Spleen (tissue), 7 donors: ENCODE data around the gene FOXP1.

Experiments
- POLR2A ChIP-seq, 3 donors: fragments of 450-650 bp; IDR thresholded peaks; one replicate each; pipeline ENCODE4 v1.5.1; 2017; ENCODE audit warnings: antibody characterized with exemption in 3 of 3, mild to moderate bottlenecking in 1 of 3
- POLR2AphosphoS5 ChIP-seq, 3 donors: sonication (generic); formaldehyde crosslinking; IDR thresholded peaks; one replicate each; pipeline ENCODE4 v1.5.1; 2017; ENCODE audit warnings: antibody characterized with exemption in 3 of 3
- TF ChIP-seq, protein P1 (sequence below), 11 experiments: fragments of 200-600 bp in 7 of 11; fragments of 450-650 bp in 4 of 11; sonication (generic) in 4 of 11; IDR thresholded peaks in 8 of 11; conservative IDR thresholded peaks in 3 of 11; 1 replicate in 7 of 11; 2 replicates in 4 of 11; pipeline versions ENCODE4 v1.4.0 to v1.8.0; 2016 to 2021; ENCODE audit warnings: antibody characterized with exemption in 11 of 11, inconsistent platforms in 4 of 11, mild to moderate bottlenecking in 1 of 11
- donor health status: DM: no; HTN: no; CAD: no; lungs with moderate emphysema.
- donor health status: DM: no; HTN: no; CAD: no.
- donor health status: DM: no; HTN: no; CAD: no.

- TF ChIP-seq, protein P1, sequence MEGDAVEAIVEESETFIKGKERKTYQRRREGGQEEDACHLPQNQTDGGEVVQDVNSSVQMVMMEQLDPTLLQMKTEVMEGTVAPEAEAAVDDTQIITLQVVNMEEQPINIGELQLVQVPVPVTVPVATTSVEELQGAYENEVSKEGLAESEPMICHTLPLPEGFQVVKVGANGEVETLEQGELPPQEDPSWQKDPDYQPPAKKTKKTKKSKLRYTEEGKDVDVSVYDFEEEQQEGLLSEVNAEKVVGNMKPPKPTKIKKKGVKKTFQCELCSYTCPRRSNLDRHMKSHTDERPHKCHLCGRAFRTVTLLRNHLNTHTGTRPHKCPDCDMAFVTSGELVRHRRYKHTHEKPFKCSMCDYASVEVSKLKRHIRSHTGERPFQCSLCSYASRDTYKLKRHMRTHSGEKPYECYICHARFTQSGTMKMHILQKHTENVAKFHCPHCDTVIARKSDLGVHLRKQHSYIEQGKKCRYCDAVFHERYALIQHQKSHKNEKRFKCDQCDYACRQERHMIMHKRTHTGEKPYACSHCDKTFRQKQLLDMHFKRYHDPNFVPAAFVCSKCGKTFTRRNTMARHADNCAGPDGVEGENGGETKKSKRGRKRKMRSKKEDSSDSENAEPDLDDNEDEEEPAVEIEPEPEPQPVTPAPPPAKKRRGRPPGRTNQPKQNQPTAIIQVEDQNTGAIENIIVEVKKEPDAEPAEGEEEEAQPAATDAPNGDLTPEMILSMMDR (IDR thresholded peaks at IDR 0.05 in 8 of 11, conservative IDR thresholded peaks at IDR 0.05 in 3 of 11): no peak
- TF ChIP-seq POLR2AphosphoS5 (IDR thresholded peaks at IDR 0.05) (no peak), POLR2A (IDR thresholded peaks at IDR 0.05) (no peak)
Observed at GRCh38 chr3:71148455-71149060, 435.0 kb downstream of the FOXP1 start.
